Colon (tissue), 2 donors: ENCODE results near the gene TMEM165.

Experiments
- FAIRE-seq: peaks from 2 replicates; lab custom pipeline; 2012; peaks lifted over from hg19 to GRCh38; lab: Jason Lieb, UNC
- donor health status: control.
- donor health status: control.

TMEM165 gene

GRCh38 chr4:55406545-55406944 is 10.8 kb downstream of the TMEM165 start:
- no peak for FAIRE-seq

- no peak for FAIRE-seq
These were observed 11.4 kb downstream of the TMEM165 start for GRCh38 chr4:55407119-55407518.

- FAIRE-seq: no peak
These were observed 12.0 kb downstream of the TMEM165 start for GRCh38 chr4:55407764-55408163.

- no peak for FAIRE-seq
These were observed 13.9 kb downstream of the TMEM165 start for GRCh38 chr4:55409468-55410171.

- FAIRE-seq: no peak
These were observed 14.7 kb downstream of the TMEM165 start for GRCh38 chr4:55410431-55410830.

- FAIRE-seq: no peak
These were observed 15.9 kb downstream of the TMEM165 start for GRCh38 chr4:55411621-55412020.

- no peak for FAIRE-seq
These were observed 20.4 kb downstream of the TMEM165 start for GRCh38 chr4:55416176-55416575.

GRCh38 chr4:55424791-55425190 is 29.0 kb downstream of the TMEM165 start:
- no peak for FAIRE-seq

- FAIRE-seq: no peak
These were observed 36.1 kb downstream of the TMEM165 start for GRCh38 chr4:55431710-55432336.

GRCh38 chr4:55435141-55435841 is 39.5 kb downstream of the TMEM165 start:
- no peak for FAIRE-seq

GRCh38 chr4:55437356-55437796 is 41.6 kb downstream of the TMEM165 start:
- FAIRE-seq: no peak

- FAIRE-seq: no peak
These were observed 42.1 kb downstream of the TMEM165 start for GRCh38 chr4:55437823-55438222.

- FAIRE-seq: peak; percentile 92
These were observed 42.6 kb downstream of the TMEM165 start for GRCh38 chr4:55438314-55438713.

GRCh38 chr4:55439023-55439422 is 43.3 kb downstream of the TMEM165 start:
- no peak for FAIRE-seq

- no peak for FAIRE-seq
These were observed 45.0 kb downstream of the TMEM165 start for GRCh38 chr4:55440786-55441185.

- FAIRE-seq: no peak
These were observed 46.8 kb downstream of the TMEM165 start for GRCh38 chr4:55442541-55442940.

GRCh38 chr4:55444827-55445226 is 49.1 kb downstream of the TMEM165 start:
- no peak for FAIRE-seq

GRCh38 chr4:55445921-55446577 is 50.3 kb downstream of the TMEM165 start:
- FAIRE-seq: no peak

GRCh38 chr4:55446578-55446922 is 50.8 kb downstream of the TMEM165 start:
- FAIRE-seq: no peak

- FAIRE-seq: no peak
These were observed 51.5 kb downstream of the TMEM165 start for GRCh38 chr4:55447108-55447708.

- FAIRE-seq: no peak
These were observed 52.1 kb downstream of the TMEM165 start for GRCh38 chr4:55447831-55448230.

GRCh38 chr4:55450566-55450965 is 54.8 kb downstream of the TMEM165 start:
- no peak for FAIRE-seq
